Upper lobe of right lung (tissue), 1 donor: Measurements from ENCODE around the gene RAD51B. TPM values are rescaled to one million over a fixed set of nuclear protein-coding genes. Genes with fewer than 3 reads are reported as not detected.

Experiments
- ATAC-seq: fragments of 200-7000 bp; cut with Tn5 transposase; one replicate; pipeline ENCODE4 v1.9.1; 2020; ENCODE audit warnings: mild to moderate bottlenecking, moderate library complexity
- DNase-seq: peaks from one replicate; pipeline ENCODE4 v3.0.0-alpha.2; 2020
- H3K27ac ChIP-seq: fragments of 200-600 bp; one replicate; pipeline ENCODE4 v1.8.0; 2022
- H3K27me3 ChIP-seq: fragments of 200-600 bp; one replicate; pipeline ENCODE4 v1.8.0; 2022; ENCODE audit warnings: mild to moderate bottlenecking
- H3K36me3 ChIP-seq: fragments of 200-600 bp; one replicate; pipeline ENCODE4 v1.8.0; 2022
- H3K4me1 ChIP-seq: fragments of 200-600 bp; one replicate; pipeline ENCODE4 v1.8.0; 2022
- H3K4me3 ChIP-seq: fragments of 200-600 bp; one replicate; pipeline ENCODE4 v1.8.0; 2022; ENCODE audit warnings: mild to moderate bottlenecking
- H3K9me3 ChIP-seq: fragments of 200-600 bp; one replicate; pipeline ENCODE4 v1.8.0; 2022
- intact Hi-C: fragments of 100-400 bp; cut with DNase I; formaldehyde crosslinking; loops from one replicate; pipeline ENCODE4 v1.11.0; 2022
- total RNA-seq: library from RNA; stranded (reverse); fragmentation: NEBNext Ultra II Directional; extraction: Animal tissue kit (Norgen Biotek cat#: 25700); gene quantifications from one replicate; pipeline ENCODE4 v1.2.1, GENCODE V29; 2021
- TF ChIP-seq, protein P1 (sequence below): fragments of 200-600 bp; IDR thresholded peaks from one replicate; pipeline ENCODE4 v1.8.0; 2022; ENCODE audit warnings: antibody characterized with exemption
- donor health status: DM: no; HTN: yes; CAD: no; lungs with severe emphysema.

RAD51B gene
- total RNA-seq, 1 donor from 2014 or later = 11.5 TPM

GRCh38 chr14:68409387-68409786, 589.8 kb downstream of the RAD51B start:
- intact Hi-C loops = no loop called here
- Histone ChIP-seq H3K4me1 (peaks cover 5% of the 10 kb centered on the region), H3K27ac (no peak overlapping the region), H3K27me3 (no peaks in the 10 kb centered on the region), H3K9me3 (no peaks in the 10 kb centered on the region), H3K36me3 (no peaks in the 10 kb centered on the region), H3K4me3 (no peak overlapping the region)
- DNase-seq (no peak), ATAC-seq (peak; percentile 58)
- TF ChIP-seq, protein P1, sequence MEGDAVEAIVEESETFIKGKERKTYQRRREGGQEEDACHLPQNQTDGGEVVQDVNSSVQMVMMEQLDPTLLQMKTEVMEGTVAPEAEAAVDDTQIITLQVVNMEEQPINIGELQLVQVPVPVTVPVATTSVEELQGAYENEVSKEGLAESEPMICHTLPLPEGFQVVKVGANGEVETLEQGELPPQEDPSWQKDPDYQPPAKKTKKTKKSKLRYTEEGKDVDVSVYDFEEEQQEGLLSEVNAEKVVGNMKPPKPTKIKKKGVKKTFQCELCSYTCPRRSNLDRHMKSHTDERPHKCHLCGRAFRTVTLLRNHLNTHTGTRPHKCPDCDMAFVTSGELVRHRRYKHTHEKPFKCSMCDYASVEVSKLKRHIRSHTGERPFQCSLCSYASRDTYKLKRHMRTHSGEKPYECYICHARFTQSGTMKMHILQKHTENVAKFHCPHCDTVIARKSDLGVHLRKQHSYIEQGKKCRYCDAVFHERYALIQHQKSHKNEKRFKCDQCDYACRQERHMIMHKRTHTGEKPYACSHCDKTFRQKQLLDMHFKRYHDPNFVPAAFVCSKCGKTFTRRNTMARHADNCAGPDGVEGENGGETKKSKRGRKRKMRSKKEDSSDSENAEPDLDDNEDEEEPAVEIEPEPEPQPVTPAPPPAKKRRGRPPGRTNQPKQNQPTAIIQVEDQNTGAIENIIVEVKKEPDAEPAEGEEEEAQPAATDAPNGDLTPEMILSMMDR = no peak

GRCh38 chr14:68412505-68413465, 593.2 kb downstream of the RAD51B start:
- H3K9me3 ChIP-seq = no peaks in the 10 kb centered on the region
- intact Hi-C loops = no loop called here
- no peak for DNase-seq
- TF ChIP-seq, protein P1 = no peak
- no peaks in the 10 kb centered on the region for H3K27me3 ChIP-seq
- H3K36me3 ChIP-seq = no peaks in the 10 kb centered on the region
- H3K4me1 ChIP-seq = no peaks in the 10 kb centered on the region
- no peak overlapping the region for H3K4me3 ChIP-seq
- ATAC-seq = no peak
- H3K27ac ChIP-seq = no peak overlapping the region

- no peak for ATAC-seq
- intact Hi-C loops = no loop called here
- Histone ChIP-seq H3K36me3 (no peaks in the 10 kb centered on the region), H3K9me3 (no peaks in the 10 kb centered on the region), H3K27ac (no peak overlapping the region), H3K4me3 (no peak overlapping the region), H3K4me1 (no peaks in the 10 kb centered on the region), H3K27me3 (no peaks in the 10 kb centered on the region)
- TF ChIP-seq, protein P1 = no peak
- DNase-seq = no peak
These were observed 593.9 kb downstream of the RAD51B start for GRCh38 chr14:68413509-68413908.

GRCh38 chr14:68414121-68414520, 594.5 kb downstream of the RAD51B start:
- ATAC-seq (no peak), DNase-seq (no peak)
- Histone ChIP-seq H3K9me3 (no peaks in the 10 kb centered on the region), H3K4me1 (no peaks in the 10 kb centered on the region), H3K36me3 (no peaks in the 10 kb centered on the region), H3K27ac (no peak overlapping the region), H3K27me3 (no peaks in the 10 kb centered on the region), H3K4me3 (no peak overlapping the region)
- TF ChIP-seq, protein P1 = no peak
- intact Hi-C loops = no loop called here

DNA sequence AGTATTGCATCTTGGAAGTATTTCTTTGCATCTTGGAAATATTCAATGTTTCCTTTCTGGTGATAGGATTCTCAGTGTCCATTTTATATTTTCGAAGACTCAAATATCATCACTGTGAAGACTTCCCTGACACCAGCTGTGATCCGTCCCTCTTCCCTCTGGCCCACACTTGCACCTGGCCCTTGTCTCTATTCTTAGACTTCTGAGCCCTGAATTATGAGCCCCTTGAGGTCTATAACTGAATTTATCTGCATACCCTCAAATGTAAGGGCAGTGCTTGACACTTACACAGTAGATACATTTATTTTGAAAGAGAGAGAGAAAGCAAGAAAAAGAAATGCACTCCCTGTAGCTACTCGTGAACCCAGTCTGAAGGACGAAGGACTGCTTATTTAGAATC, 596.6 kb downstream of the RAD51B start:
- TF ChIP-seq, protein P1 = no peak
- Histone ChIP-seq H3K27ac (no peak overlapping the region), H3K27me3 (no peaks in the 10 kb centered on the region), H3K4me1 (peaks cover 5% of the 10 kb centered on the region), H3K36me3 (no peaks in the 10 kb centered on the region), H3K9me3 (no peaks in the 10 kb centered on the region), H3K4me3 (no peak overlapping the region)
- ATAC-seq (no peak), DNase-seq (no peak)
- intact Hi-C loops = no loop called here
